ENCODE data around the gene MRPL20. TPM values are rescaled to one million over a fixed set of nuclear protein-coding genes. Genes with fewer than 3 reads are reported as not detected.
"Not testable (repeated sequence)": the region's sequence is repeated elsewhere in the genome, so short reads cannot be mapped to it uniquely, and the experiment has no call there.

The MRPL20 gene
- total RNA-seq, 2 experiments from 2014 or later, result 181 to 182 TPM

GRCh38 chr1:1422465-1423244 lies 15.6 kb upstream of the MRPL20 start:
- Mint-ChIP-seq H3K4me1 (peaks cover 11% of the 10 kb centered on the region), H3K36me3 (no peaks in the 10 kb centered on the region), H3K9me3 (no peaks in the 10 kb centered on the region), H3K27me3 (peaks cover 38% of the 10 kb centered on the region), H3K4me3 (no peak overlapping the region), H3K27ac (no peak overlapping the region)
- DNase-seq, result peak; percentile 41

- DNase-seq, result no peak
- H3K9me3 Mint-ChIP-seq, result no peaks in the 10 kb centered on the region
- H3K4me3 Mint-ChIP-seq, result no peak overlapping the region
- H3K4me1 Mint-ChIP-seq, result peaks cover 14% of the 10 kb centered on the region
- H3K27me3 Mint-ChIP-seq, result peaks cover 36% of the 10 kb centered on the region
- no peaks in the 10 kb centered on the region for H3K36me3 Mint-ChIP-seq
- H3K27ac Mint-ChIP-seq, result no peak overlapping the region
Measured at GRCh38 chr1:1421907-1422464, 14.9 kb upstream of the MRPL20 start.

GRCh38 chr1:1421147-1421906 lies 14.2 kb upstream of the MRPL20 start, which contains the start of gene ANKRD65:
Gene ANKRD65, minus strand, starts transcription at chr1:1421276. Its CDS starts 271 bp downstream, at chr1:1421005.
- H3K4me1 Mint-ChIP-seq, result peaks cover 14% of the 10 kb centered on the region
- H3K4me3 Mint-ChIP-seq, result peak within 1 kb of the TSS; percentile 37
- H3K9me3 Mint-ChIP-seq, result no peaks in the 10 kb centered on the region
- no peak for DNase-seq
- no peaks in the 10 kb centered on the region for H3K36me3 Mint-ChIP-seq
- peaks cover 31% of the 10 kb centered on the region for H3K27me3 Mint-ChIP-seq
- H3K27ac Mint-ChIP-seq, result no peak within 1 kb of the TSS

GRCh38 chr1:1420654-1421141 lies 13.6 kb upstream of the MRPL20 start:
- no peak for DNase-seq
- Mint-ChIP-seq H3K27me3 (peaks cover 26% of the 10 kb centered on the region), H3K27ac (no peak overlapping the region), H3K36me3 (no peaks in the 10 kb centered on the region), H3K9me3 (no peaks in the 10 kb centered on the region), H3K4me1 (peaks cover 14% of the 10 kb centered on the region), H3K4me3 (peak overlapping the region; percentile 37)

GRCh38 chr1:1419813-1420653 lies 12.9 kb upstream of the MRPL20 start:
- Mint-ChIP-seq H3K9me3 (no peaks in the 10 kb centered on the region), H3K4me3 (peak overlapping the region; percentile 32), H3K36me3 (no peaks in the 10 kb centered on the region), H3K27me3 (peaks cover 19% of the 10 kb centered on the region), H3K4me1 (peaks cover 14% of the 10 kb centered on the region), H3K27ac (no peak overlapping the region)
- DNase-seq, result no peak

- no peak for DNase-seq
- H3K27me3 Mint-ChIP-seq, result peaks cover 13% of the 10 kb centered on the region
- peaks cover 14% of the 10 kb centered on the region for H3K4me1 Mint-ChIP-seq
- H3K36me3 Mint-ChIP-seq, result no peaks in the 10 kb centered on the region
- H3K27ac Mint-ChIP-seq, result no peak overlapping the region
- H3K9me3 Mint-ChIP-seq, result no peaks in the 10 kb centered on the region
- peak overlapping the region; percentile 32 for H3K4me3 Mint-ChIP-seq
Measured at GRCh38 chr1:1419363-1419812, 12.3 kb upstream of the MRPL20 start.

GRCh38 chr1:1418464-1419362 lies 11.6 kb upstream of the MRPL20 start:
- Mint-ChIP-seq H3K27ac (no peak overlapping the region), H3K9me3 (no peaks in the 10 kb centered on the region), H3K4me3 (no peak overlapping the region), H3K27me3 (peaks cover 12% of the 10 kb centered on the region), H3K4me1 (peaks cover 14% of the 10 kb centered on the region), H3K36me3 (no peaks in the 10 kb centered on the region)
- no peak for DNase-seq

GRCh38 chr1:1417825-1418463 lies 10.9 kb upstream of the MRPL20 start:
- H3K27me3 Mint-ChIP-seq, DNase-seq, H3K9me3 Mint-ChIP-seq, H3K4me3 Mint-ChIP-seq, H3K27ac Mint-ChIP-seq, H3K36me3 Mint-ChIP-seq: not testable (repeated sequence)
- H3K4me1 Mint-ChIP-seq, result peaks cover 11% of the 10 kb centered on the region

GRCh38 chr1:1417396-1417795 lies 10.3 kb upstream of the MRPL20 start:
- not testable (repeated sequence) for DNase-seq, H3K9me3 Mint-ChIP-seq

GRCh38 chr1:1415751-1416150 lies 8.7 kb upstream of the MRPL20 start:
- no peaks in the 10 kb centered on the region for H3K27me3 Mint-ChIP-seq
- no peaks in the 10 kb centered on the region for H3K9me3 Mint-ChIP-seq
- DNase-seq, result no peak
- peaks cover 8% of the 10 kb centered on the region for H3K4me1 Mint-ChIP-seq
- peaks cover 4% of the 10 kb centered on the region for H3K36me3 Mint-ChIP-seq
- H3K27ac Mint-ChIP-seq, result no peak overlapping the region
- H3K4me3 Mint-ChIP-seq, result no peak overlapping the region

More at GRCh38 chr1:1417396-1417795, 10.3 kb upstream of the MRPL20 start:
- H3K27me3 Mint-ChIP-seq, H3K27ac Mint-ChIP-seq, H3K4me3 Mint-ChIP-seq, H3K4me1 Mint-ChIP-seq, H3K36me3 Mint-ChIP-seq: not testable (repeated sequence)

- not testable (repeated sequence) for DNase-seq, H3K9me3 Mint-ChIP-seq, H3K27me3 Mint-ChIP-seq, H3K4me3 Mint-ChIP-seq
- Mint-ChIP-seq H3K36me3 (peaks cover 19% of the 10 kb centered on the region), H3K27ac (peak overlapping the region; percentile 22), H3K4me1 (peaks cover 20% of the 10 kb centered on the region)
Measured at GRCh38 chr1:1412311-1412902, 5.3 kb upstream of the MRPL20 start.

GRCh38 chr1:1411626-1412025 lies 4.5 kb upstream of the MRPL20 start:
- H3K36me3 Mint-ChIP-seq, result peaks cover 22% of the 10 kb centered on the region
- H3K4me3 Mint-ChIP-seq, result no peak overlapping the region
- no peaks in the 10 kb centered on the region for H3K9me3 Mint-ChIP-seq
- H3K4me1 Mint-ChIP-seq, result peaks cover 20% of the 10 kb centered on the region
- no peak overlapping the region for H3K27ac Mint-ChIP-seq
- H3K27me3 Mint-ChIP-seq, result no peaks in the 10 kb centered on the region
- DNase-seq, result no peak

- not testable (repeated sequence) for DNase-seq, H3K27me3 Mint-ChIP-seq, H3K9me3 Mint-ChIP-seq, H3K4me3 Mint-ChIP-seq
- H3K4me1 Mint-ChIP-seq, result peaks cover 28% of the 10 kb centered on the region
- H3K36me3 Mint-ChIP-seq, result peaks cover 35% of the 10 kb centered on the region
- H3K27ac Mint-ChIP-seq, result peak overlapping the region; percentile 56
Measured at GRCh38 chr1:1410238-1410637, 3.1 kb upstream of the MRPL20 start.
